NCI-H187 (cell line): ENCODE results near the gene SLF2.

Source experiments
- DNase-seq, 2 experiments: peaks; one replicate each; lab custom pipeline; 2025; lab: John Stamatoyannopoulos, UW

Gene SLF2

DNA sequence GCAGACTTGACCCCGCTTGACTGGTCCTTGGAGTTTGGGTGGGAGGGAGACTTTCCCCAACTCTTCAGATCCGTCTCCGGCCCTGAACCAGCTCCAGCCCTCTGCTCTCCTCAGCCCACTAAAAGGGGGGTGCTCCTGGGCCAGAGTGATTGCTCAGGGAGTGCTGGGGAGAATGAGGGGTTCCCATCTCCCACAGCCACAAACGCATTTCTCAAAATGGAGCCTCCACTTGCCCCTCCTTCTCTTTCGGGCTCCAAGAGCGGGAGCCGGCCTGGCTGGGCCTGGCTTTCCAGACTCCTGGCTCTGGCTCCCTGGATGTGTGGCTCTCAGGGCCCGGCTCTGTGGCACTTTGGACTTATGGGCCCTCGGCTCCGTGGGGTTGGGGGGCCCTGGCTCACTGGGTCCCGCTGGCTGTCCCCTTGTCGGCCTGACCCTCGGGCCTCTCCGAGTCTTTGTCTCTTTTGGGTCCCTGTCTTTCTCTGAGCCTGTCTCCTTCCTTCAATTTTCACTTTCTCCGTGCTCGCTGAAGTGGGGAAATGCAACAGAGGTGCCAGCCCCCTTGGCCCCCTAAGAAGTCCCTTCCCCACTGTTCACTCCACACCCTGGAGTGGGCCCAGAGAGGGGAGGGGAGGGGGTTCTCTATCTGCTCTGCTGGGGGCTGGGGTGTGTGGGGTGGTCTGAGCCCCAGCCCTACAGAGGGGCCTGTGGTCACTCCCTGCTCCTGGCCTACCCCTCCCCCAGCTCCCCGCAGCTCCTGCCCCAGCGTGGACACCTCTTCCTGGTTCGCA is 87.6 kb downstream of the SLF2 start:
- no peak for DNase-seq

DNA sequence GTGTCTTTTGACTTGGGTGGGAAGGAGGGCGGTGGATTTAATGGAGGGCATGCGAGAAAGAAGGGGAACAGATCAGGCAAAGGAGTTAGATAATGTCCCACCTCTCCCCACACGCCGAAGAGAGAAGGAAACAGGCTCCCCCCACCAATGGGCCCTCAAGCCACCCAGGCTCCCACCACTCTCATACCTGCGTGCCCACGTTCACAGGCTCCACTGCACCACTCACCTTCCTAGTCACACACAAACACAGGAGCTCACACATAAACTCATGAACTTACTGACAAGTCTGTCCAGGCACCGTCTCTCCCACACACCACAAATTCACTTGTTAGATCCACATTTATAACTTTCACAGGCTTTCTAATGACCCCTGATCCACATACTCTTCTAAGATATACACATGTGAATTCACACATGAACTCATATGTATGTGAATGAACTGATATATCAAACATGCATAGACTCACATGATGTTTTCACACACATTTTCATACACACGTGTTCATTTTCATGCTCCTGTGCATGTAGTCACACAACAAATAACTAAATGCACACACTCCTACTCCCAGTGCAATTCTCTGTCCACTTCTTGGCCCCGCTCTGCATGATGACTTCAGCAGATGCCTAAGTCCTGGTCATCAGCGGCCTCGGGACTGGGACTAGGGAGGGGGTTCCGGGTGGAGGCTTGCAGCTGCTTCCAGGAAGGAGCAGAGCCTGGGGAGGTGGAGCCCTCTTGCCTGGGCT is 88.3 kb downstream of the SLF2 start:
- DNase-seq, result no peak

DNA sequence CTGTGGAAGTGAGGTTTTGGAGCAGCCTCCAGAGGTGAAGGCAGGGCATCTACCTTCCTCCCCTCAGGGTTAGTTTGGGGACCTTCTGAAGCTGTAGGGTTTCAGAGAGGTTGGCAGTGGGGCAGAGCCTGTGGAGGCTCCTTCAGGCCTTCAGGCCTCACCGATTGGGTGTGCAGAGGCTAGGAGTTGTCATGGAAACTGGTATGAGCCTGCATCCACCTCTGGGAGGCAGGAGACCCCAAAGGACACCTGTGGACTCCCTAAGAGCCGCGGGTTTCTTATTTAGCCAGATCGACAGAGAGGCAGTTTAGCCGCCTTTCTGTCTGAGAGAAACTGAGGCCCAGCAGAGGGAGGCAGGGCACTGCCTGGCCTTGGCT is 88.9 kb downstream of the SLF2 start:
- DNase-seq, result no peak

DNA sequence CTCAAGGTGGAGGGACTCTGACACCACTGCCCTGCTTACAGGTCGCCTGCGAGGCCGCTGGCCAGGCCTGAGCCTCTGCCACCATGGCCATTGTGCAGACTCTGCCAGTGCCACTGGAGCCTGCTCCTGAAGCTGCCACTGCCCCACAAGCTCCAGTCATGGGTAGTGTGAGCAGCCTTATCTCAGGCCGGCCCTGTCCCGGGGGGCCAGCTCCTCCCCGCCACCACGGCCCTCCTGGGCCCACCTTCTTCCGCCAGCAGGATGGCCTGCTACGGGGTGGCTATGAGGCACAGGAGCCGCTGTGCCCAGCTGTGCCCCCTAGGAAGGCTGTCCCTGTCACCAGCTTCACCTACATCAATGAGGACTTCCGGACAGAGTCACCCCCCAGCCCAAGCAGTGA is 89.7 kb downstream of the SLF2 start:
- no peak for DNase-seq

DNA sequence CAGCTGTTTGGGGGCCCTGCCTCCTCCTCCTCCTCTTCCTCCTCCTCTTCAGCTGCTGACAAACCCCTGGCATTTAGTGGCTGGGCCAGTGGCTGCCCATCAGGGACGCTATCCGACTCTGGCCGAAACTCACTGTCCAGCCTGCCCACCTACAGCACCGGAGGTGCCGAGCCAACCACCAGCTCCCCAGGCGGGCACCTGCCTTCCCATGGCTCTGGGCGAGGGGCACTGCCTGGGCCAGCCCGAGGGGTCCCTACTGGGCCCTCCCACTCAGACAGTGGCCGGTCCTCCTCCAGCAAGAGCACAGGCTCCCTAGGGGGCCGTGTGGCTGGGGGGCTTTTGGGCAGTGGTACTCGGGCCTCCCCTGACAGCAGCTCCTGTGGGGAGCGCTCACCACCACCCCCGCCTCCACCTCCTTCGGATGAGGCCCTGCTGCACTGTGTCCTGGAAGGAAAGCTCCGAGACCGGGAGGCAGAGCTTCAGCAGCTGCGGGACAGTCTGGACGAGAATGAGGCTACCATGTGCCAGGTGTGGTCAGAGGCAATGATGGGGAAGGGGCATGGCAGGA is 91.0 kb downstream of the SLF2 start:
- DNase-seq, result no peak

DNA sequence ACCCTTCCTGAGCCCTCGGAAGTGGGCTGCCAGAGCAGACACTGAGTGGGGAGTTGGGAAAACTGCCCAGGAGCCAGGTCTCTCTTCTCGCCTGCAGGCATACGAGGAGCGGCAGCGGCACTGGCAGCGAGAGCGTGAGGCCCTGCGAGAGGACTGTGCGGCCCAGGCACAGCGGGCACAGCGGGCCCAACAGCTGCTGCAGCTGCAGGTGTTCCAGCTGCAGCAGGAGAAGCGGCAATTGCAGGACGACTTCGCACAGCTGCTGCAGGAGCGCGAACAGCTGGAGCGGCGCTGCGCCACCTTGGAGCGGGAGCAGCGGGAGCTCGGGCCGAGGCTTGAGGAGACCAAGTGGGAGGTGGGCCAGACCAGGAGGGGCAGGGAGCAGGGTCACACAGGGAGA is 92.6 kb downstream of the SLF2 start:
- DNase-seq, result no peak

DNA sequence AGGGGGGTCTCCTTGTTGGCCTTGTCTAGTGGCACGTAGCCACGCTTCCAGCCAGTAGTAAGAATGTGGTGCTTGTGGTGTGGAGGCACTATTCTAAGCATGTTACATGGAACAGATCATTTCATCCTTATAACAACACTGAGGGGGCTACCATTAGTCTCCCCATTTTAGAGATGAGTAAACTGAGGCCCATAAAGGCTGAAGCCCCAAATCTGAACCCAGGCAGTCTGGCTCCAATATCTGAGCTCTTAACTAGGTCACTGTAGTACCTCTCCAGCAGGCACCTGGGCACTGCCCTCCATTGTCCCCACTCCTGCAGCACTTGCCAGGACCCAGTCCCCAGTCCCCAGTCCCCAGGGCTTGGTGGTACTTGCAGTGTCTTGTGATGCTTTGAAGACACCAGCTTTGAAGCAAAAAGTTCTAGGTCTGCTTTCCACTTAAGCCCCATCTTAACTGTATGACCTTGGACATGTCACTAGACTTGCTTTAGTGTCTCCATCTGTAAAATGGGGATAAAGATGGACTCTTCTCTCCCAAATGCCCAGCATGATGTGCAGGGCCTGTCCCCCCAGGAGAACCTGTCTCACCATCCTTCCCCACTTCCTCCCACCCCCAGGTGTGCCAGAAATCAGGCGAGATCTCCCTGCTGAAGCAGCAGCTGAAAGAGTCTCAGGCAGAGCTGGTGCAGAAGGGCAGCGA is 93.3 kb downstream of the SLF2 start:
- no peak for DNase-seq

DNA sequence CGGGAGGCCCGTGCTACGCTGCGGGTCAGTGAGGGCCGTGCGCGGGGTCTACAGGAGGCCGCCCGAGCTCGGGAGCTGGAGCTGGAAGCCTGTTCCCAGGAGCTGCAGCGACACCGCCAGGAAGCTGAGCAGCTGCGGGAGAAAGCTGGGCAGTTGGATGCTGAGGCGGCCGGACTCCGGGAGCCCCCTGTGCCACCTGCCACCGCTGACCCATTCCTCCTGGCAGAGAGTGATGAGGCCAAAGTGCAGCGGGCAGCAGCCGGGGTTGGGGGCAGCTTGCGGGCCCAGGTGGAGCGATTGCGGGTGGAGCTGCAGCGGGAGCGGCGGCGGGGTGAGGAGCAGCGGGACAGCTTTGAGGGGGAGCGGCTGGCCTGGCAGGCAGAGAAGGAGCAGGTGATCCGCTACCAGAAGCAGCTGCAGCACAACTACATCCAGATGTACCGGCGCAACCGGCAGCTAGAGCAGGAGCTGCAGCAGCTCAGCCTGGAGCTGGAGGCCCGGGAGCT is 93.9 kb downstream of the SLF2 start:
- DNase-seq, result no peak

DNA sequence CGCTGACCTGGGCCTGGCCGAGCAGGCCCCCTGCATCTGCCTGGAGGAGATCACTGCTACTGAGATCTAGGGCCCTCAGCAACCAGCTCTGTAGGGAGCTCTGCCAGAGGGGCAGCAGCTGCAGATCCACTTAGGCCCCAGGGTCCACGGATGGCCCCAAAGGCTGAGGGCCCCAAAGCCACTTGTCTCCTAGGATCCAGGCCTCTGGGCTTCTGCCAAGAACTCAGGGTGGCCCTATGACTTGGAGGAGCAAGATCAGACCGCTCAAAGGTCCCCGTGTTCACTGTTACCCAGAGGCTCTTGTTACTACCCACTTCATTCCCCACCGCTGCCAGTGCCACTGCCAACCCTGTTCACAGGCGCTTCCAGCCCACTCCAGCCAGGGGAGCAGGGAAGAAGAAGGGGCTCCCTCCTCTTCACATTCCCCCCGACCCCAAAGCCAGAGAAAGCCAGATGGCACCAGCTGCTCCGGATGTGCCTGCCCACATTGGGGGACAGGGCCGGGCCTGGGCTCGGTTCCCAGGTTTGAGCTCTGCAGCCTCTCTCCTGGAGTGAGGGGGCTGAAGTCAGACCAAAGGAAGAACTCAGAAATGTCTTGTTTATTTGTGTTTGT is 94.4 kb downstream of the SLF2 start:
- DNase-seq, result no peak

DNA sequence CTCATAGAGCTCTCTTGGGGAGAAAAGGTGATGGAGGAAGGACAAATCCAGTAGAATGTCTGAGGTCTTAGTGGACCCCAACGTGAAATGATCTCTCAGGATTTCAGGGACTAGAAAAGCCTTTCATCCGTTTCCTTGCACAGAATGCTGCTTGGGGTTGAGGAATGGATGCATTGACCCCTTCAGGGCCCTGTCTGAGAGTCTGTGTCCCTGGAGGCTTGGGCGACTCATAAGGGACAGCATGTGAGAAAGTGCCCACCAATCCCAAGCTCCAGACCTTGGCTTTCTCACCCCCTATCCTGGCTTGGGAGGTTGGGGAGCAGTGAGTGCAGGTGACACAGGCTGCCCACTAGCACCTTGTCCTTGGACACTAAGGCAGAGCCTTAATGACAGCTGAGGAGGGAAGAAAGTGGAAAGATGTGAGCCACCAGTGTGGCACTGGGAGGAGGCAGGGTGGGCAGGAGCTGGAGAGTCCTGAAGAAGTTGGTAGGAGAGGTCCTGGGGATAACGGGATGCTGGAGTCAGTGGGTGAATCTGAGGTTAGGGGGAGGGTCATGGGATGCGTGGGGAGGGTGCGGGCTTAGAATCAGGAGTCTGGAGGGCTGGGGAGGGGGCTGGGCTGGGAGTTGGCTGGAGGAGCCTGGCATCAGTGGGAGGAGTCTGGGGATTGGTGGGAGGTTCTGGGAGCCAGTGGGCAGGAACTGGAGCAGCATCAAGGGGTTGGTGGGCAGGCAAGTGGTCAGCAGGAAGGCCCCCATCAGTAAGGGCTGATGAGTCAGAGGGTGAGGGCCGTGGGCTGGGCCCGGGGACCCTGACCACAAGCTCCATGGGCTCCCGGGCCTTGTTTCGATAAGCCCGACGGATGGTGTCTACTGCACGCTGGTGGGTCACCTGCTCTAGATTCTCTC is 95.4 kb downstream of the SLF2 start:
- no peak for DNase-seq

DNA sequence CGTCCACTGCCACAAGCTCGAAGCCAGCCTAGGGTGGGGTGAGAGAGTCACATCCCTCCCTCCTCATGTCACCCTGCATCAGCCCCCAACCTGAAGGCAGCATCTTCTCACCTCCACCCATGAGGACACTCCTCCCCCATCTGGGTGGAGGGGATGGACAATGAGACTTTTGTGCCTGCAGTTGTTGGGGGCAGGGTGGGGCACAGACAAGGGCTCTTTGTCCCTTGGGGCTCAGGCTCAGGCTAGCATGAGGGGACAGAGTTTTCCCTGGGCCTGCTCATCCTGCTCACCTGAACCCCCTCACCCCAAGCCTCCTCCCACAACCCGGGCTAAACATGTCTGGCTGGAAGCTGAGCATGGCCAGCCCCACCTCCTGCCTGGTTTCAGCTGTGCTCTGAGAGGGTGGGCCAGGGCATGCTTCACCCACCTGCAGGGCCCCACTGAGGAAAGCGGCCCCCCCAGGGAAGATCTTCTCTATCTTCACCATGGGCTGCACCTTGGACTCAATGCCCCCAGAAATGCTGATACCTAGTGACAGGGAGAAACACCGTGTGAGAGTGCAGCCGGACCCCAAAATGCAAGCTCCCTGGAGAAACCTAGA is 96.2 kb downstream of the SLF2 start:
- no peak for DNase-seq

DNA sequence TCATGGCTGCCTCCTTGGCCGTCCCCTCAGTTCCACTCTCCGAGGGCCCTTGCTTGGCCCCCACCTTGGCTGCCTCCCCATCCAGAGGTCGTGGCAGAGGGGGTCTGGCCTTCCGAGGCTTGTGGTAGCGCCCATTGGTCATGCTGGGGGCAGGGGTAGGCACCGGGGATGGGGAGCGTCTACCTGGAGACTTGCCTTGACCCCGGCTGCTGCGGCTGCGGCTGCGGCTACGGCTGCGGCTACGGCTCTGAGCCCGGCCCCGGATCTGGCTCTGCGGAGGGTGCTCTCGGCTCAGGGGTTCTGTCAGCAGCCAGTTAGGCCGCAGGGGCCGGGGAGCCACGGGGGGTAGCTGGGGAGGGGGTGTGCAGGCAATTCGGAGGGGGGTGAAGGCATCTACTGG is 97.6 kb downstream of the SLF2 start:
- DNase-seq, result no peak

DNA sequence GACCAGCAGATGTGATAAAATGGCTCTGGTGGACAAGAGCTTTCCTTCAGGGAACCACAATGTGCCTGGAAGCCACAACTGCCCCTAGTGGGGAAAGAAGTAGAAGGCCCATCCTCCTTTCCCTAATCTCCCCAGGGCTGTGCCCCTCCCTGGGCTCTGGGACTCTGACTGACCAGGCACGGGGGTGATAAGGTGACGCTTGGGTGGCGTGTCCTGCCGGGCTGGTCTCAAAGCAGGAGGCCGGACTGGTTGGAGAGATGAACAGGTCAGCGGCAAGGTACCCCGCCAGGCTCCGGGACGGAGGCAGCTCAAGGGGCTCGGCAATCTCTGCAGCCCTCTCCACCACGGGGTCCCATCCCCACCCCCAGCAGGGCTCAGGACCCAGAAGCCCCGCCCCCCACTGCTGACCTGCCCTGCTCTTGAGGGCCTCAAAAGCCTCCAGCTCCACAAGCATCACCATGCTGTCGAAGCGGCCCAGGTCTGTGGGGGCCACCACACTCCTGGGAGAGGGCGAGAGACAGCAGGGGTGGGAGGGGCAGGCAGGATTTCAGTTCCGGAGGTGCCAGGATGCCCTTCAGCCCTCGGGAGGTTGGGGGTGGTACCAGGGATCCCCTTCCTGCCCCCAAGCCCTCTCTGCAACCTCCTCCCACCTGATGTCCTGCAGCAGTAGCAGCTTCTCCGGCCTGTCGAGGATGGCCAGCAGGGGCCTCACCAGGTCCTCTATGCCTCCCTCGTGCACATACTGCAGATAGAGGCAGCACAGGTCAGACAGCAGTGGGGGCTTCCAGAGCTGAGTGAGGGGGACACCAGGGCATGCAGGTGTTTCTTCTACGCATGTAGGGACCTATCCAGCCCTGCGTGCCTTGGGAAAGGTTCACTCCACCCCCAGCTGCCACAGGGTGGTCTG is 99.0 kb downstream of the SLF2 start:
- no peak for DNase-seq

DNA sequence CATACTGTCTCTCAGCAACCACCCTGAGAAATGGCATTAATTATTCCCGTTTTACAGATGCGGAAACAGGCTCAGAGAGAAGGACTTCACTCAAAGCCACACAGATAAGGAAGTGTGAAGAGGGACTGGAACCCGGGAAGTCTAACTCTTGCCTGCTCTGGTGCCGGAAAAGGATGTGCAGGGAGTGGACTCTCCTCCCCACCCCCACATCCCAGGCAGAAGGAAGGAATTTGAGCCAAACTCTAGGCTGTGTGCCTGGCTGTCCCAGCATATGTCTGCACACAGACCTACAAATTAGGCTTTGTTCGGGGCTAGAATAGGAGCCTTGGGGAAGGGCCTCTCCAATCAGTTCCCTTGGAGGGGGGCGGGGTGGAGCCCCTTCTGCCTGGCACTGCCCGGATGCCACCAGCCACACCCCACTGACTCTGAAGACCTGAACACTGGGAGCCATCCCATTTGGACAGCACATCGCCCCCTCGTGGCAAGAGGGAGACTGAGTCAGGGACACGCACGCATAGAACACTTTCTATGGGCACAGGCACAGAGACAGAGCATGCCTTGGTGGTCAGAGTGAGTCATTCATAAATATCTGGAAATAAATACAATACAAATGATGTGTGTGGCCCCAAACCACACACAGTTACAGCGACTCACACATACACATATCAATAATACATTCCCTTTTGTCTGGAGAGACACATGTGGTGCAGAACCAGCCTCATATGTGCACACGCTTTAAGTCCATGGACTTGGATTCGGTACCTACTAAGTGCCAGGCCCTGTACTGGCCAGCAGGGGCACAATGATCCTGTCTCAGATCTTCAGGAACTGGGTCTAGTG is 100.0 kb downstream of the SLF2 start:
- DNase-seq, result peak in 1 of 2 experiments; percentile 30

DNA sequence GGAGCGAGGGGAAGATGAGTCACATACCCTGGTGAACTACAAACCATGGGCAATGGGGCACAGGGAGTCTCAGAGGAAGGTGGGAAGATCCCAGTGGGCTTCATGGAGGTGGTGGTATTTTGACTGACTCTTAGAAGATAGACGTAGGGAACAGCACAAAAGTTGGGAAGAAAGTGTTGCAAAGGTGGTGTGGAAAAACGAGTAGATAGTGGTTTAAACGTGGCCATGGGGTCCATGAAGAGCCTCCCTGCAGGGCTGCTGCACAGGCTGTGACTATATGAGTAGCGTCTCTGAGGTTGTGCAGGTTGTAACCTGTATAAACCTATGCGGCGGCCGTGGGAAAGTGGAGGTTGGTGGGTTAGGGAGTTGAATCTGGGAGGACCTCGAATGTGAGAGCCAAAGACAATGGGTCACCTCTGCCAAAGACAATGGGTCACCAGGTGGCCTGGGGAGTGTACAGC is 100.6 kb downstream of the SLF2 start:
- no peak for DNase-seq

DNA sequence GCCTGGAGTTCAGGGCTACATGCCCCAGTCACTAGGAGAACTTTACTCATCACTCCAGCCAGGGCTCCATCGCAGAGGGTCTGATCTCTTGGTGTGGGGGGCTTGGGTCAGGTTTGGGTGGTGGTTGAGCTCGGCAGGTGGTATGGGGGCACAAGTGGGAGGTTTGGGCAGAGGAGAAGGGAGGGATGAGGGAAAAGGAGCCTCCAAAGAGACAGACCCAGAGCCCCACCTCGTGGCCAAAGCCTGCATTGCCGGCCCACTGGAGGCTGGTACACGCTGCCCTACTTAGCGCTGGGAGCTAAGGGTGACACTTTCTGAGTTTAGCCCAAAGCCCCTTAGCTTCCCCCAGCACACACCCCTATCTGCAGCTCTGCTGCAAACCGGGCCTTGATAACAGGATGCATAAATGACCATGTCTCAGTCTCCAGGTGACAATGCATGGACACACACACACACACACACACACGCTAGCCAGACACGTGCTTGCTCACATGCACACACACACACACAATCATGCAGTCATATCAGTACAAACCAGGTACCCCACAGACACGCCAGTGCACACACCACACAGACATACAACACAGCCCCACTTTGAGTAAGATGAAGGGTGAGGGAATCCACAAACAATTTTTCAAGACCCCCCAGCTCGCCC is 101.6 kb downstream of the SLF2 start:
- DNase-seq, result peak; percentile 4 to 56
